Psoas muscle (tissue), 8 donors: ENCODE measurements around the gene ELL. TPM values are rescaled to one million over a fixed set of nuclear protein-coding genes. Genes with fewer than 3 reads are reported as not detected.

ENCODE experiments used
- ATAC-seq, 4 donors: fragments of 200-7000 bp; cut with Tn5 transposase; one replicate each; pipeline ENCODE4 v1.9.1; 2020; ENCODE audit warnings: moderate library complexity in 3 of 4, mild to moderate bottlenecking in 2 of 4
- DNase-seq, 2 donors: peaks; one replicate each; pipeline ENCODE4 v3.0.0-alpha.2; 2020
- H3K27ac ChIP-seq: fragments of 200-600 bp; one replicate; pipeline ENCODE4 v1.8.0; 2022
- H3K27me3 ChIP-seq, 3 donors: fragments of 200-600 bp in 1 of 3; one replicate each; pipeline versions ENCODE4 v1.6.1 to v1.8.0; 2013 to 2022; ENCODE audit warnings: low read length in 2 of 3, mild to moderate bottlenecking in 2 of 3, moderate library complexity in 1 of 3; ENCODE audit not compliant: insufficient read depth in 3 of 3
- H3K36me3 ChIP-seq, 2 donors: fragments of 200-600 bp in 1 of 2; one replicate each; pipeline versions ENCODE4 v1.6.1 to v1.8.0; 2013 to 2022; ENCODE audit warnings: low read depth in 1 of 2, mild to moderate bottlenecking in 1 of 2, moderate library complexity in 1 of 2; ENCODE audit not compliant: insufficient read depth in 1 of 2
- H3K4me1 ChIP-seq: fragments of 200-600 bp; one replicate; pipeline ENCODE4 v1.8.0; 2022
- H3K4me3 ChIP-seq: fragments of 200-600 bp; one replicate; pipeline ENCODE4 v1.8.0; 2022; ENCODE audit warnings: mild to moderate bottlenecking
- H3K9me3 ChIP-seq: fragments of 200-600 bp; one replicate; pipeline ENCODE4 v1.8.0; 2022
- CTCF ChIP-seq: fragments of 200-600 bp; IDR thresholded peaks from one replicate; pipeline ENCODE4 v1.8.0; 2022; ENCODE audit warnings: antibody characterized with exemption
- WGBS, 3 donors: extraction: QIAGEN DNeasy Blood & Tissue Kit; methylation state at CpG; one replicate each; pipeline versions ENCODE4 v1.1.6 to v1.1.7; 2013; 5-methylcytosine and 5-hydroxymethylcytosine counted together
- intact Hi-C, 2 donors: fragments of 100-400 bp; cut with DNase I; formaldehyde crosslinking; loops; one replicate each; pipeline versions ENCODE4 v1.11.0 to v1.14.2; 2022
- polyA plus RNA-seq, 3 donors: library from polyadenylated mRNA; stranded (reverse); fragments of 200-250 nt; gene quantifications; one replicate each; pipeline ENCODE4 v1.2.3, GENCODE V29; 2013
- total RNA-seq, 4 donors: library from RNA; stranded (reverse); fragmentation: NEBNext Ultra II Directional in 2 of 4; extraction: Animal tissue kit (Norgen Biotek cat#: 25700) in 2 of 4; gene quantifications; one replicate each; pipeline versions ENCODE4 v1.2.1 to v1.2.4, GENCODE V29; 2021 to 2023
- donor health status: healthy with polysubstance abuse.
- donor health status: DM: no; HTN: no; CAD: no; lungs with moderate emphysema.
- donor health status: Bipolar disorder and iron deficiency.
- donor health status: healthy.
- donor health status: DM: yes; HTN: yes; CAD: no.
- donor health status: DM: no; HTN: no; CAD: no.
- donor health status: DM: no; HTN: no; CAD: no.
- donor health status: DM: yes; HTN: yes; CAD: no.

ELL gene
- total and polyA plus RNA-seq, 7 donors: 7.5 to 40.2 (median 17.5) TPM

DNA sequence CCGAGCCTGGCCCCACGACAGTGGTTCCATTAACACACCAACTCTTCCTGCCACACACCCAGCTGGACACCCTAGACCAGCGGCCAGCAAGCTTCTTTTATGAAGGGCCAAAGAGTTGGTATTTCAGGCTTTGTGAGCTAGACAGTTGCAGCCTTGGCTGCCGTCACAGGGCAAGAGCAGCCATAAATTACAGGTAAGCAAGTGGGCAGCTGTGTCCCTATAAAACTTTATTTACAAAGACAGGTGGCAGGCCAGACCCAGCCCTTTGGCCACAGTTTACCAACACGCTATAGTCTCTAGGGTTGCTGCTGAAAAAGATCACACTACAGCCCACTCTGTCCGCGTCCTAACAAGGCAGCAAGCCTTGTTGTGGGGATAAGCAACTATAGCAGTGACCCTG is 13.3 kb downstream of the ELL start:
- intact Hi-C loops: no loop called here
- 44 to 51% (median 48%) methylated on average over 7 of the region's 7 CpGs for WGBS, 3 donors
- Histone ChIP-seq H3K27me3 (no peaks in the 10 kb centered on the region), H3K9me3 (no peaks in the 10 kb centered on the region), H3K36me3 (no peaks in the 10 kb centered on the region), H3K27ac (peak overlapping the region; percentile 80), H3K4me3 (no peak overlapping the region), H3K4me1 (peaks cover 84% of the 10 kb centered on the region)
- peak in 2 of 4 donors; percentile 17 to 23 for ATAC-seq
- no peak for TF ChIP-seq CTCF
- no peak for DNase-seq

DNA sequence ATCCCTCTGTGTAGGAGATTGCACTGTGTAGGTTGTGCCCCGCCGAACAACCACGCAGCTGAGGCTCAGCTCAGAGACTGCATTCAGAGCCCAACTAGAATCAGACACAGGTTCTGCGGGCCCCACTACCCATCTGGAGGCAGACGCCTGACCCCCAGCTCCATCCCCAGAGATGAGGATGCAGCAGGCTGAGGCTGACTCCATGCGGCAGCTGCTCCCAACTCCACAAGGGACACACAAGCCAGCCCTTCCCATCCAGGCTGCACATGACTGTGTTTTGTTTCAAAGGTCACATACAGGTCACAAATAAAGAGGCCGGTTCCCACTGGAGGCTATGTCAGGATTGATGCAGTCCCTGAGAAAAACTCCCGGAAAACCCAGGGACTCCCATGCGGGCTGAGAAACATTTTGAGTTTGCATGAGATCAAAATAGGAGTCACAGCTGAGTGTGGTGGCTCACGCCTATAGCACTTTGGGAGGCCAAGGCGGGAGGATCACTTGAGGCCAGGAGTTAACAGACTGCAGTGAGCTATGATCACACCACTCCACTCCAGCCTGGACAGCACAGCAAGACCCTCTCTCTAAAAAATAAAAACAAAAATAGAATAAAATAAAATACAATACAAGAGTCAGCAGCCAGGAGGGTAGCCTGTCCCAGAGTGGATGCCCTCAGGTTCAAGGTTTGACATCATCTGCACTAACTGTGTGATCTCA is 14.0 kb downstream of the ELL start:
- H3K9me3 ChIP-seq: no peaks in the 10 kb centered on the region
- no peak for TF ChIP-seq CTCF
- no peaks in the 10 kb centered on the region for H3K27me3 ChIP-seq
- no peaks in the 10 kb centered on the region for H3K36me3 ChIP-seq
- intact Hi-C loops: no loop called here
- peak in 1 of 2 donors; percentile 75 for DNase-seq
- peak in 2 of 4 donors; percentile 17 to 39 for ATAC-seq
- 47 to 54% (median 51%) methylated on average over 11 of the region's 11 CpGs for WGBS, 3 donors
- H3K4me1 ChIP-seq: peaks cover 84% of the 10 kb centered on the region
- peak overlapping the region; percentile 17 for H3K4me3 ChIP-seq
- H3K27ac ChIP-seq: peak overlapping the region; percentile 80

DNA sequence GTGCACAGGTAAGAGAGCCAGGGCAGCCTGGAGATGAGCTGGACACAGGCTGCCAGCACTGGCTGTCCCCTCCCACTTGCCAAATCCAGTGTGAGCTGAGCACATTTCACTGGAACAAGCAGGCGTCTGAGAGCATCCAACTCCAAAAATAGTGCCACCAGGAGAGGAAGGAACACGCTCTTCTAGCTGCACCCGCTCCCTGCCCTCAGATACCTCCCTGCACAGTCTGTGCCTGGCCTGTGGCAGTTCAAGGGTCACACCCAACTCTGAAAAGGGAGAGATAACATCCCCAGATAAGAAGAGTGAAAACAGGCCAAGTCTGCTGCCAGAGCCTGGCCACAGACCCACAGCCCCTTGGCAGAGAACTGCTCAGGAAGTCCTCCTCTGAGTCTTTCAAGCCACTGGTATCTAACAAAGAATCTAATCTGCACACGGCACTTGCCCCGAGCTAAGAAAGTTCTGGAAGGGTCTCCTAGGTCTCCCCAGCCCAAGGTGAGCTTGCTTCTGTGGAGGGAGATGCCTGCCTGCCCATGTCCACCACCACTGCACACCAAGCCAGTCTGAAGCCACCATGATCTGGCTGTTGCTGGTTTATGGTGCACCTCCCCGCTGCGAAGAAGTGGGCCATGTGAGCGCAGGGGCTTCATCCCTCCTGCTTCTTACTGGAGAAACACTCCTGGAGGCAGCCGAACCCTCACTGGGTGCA is 14.7 kb downstream of the ELL start:
- WGBS, 3 donors: 37 to 38% (median 38%) methylated on average over 9 of the region's 9 CpGs

GRCh38 chr19:18506101-18506930 is 15.6 kb downstream of the ELL start:
- H3K36me3 ChIP-seq: no peaks in the 10 kb centered on the region
- no peaks in the 10 kb centered on the region for H3K9me3 ChIP-seq
- peaks cover 92% of the 10 kb centered on the region for H3K4me1 ChIP-seq
- ATAC-seq (no peak), DNase-seq (peak in 1 of 2 donors; percentile 63)
- H3K4me3 ChIP-seq: peak overlapping the region; percentile 4
- intact Hi-C loops: no loop called here
- H3K27me3 ChIP-seq: no peaks in the 10 kb centered on the region
- peak overlapping the region; percentile 80 for H3K27ac ChIP-seq
- 46 to 50% (median 47%) methylated on average over 19 of the region's 19 CpGs for WGBS, 3 donors
- TF ChIP-seq CTCF: no peak

More for the DNA sequence above, 14.7 kb downstream of the ELL start:
- Histone ChIP-seq H3K27ac (peak overlapping the region; percentile 80), H3K4me3 (peak overlapping the region; percentile 4), H3K4me1 (peaks cover 84% of the 10 kb centered on the region), H3K27me3 (no peaks in the 10 kb centered on the region), H3K9me3 (no peaks in the 10 kb centered on the region), H3K36me3 (no peaks in the 10 kb centered on the region)
- TF ChIP-seq CTCF: no peak
- intact Hi-C loops: no loop called here
- peak; percentile 55 to 88 for DNase-seq
- ATAC-seq: peak; percentile 55 to 78 (median 74)
